Liver (tissue), 9 donors: ENCODE data around the gene DPF3. TPM values are rescaled to one million over a fixed set of nuclear protein-coding genes. Genes with fewer than 3 reads are reported as not detected.

Experiments
- DNase-seq: peaks from one replicate; pipeline ENCODE4 v3.0.0-alpha.2; 2017; ENCODE audit warnings: low spot score
- H3K27ac ChIP-seq, 2 donors: one replicate each; pipeline ENCODE4 v1.7.0; 2013; ENCODE audit warnings: inconsistent platforms in 2 of 2, low read length in 2 of 2, control low read depth in 1 of 2, low read depth in 1 of 2, mild to moderate bottlenecking in 1 of 2
- H3K27me3 ChIP-seq, 4 donors: one replicate each; pipeline versions ENCODE4 v1.6.1 to v1.7.0; 2013; ENCODE audit warnings: low read length in 3 of 4, inconsistent platforms in 1 of 4, mild to moderate bottlenecking in 1 of 4, moderate library complexity in 1 of 4; ENCODE audit not compliant: control insufficient read depth in 4 of 4, insufficient read depth in 4 of 4
- H3K36me3 ChIP-seq, 4 donors: one replicate each; pipeline versions ENCODE4 v1.6.1 to v1.7.0; 2013; ENCODE audit warnings: low read length in 3 of 4, mild to moderate bottlenecking in 3 of 4, low read depth in 1 of 4, moderate library complexity in 1 of 4; ENCODE audit not compliant: control insufficient read depth in 4 of 4, insufficient read depth in 3 of 4
- H3K4me1 ChIP-seq, 4 donors: one replicate each; pipeline versions ENCODE4 v1.6.1 to v1.7.0; 2013; ENCODE audit warnings: low read length in 3 of 4, mild to moderate bottlenecking in 3 of 4, moderate library complexity in 1 of 4; ENCODE audit not compliant: control insufficient read depth in 4 of 4, insufficient read depth in 4 of 4
- H3K4me3 ChIP-seq, 3 donors: one replicate each; pipeline versions ENCODE4 v1.6.1 to v1.7.0; 2013; ENCODE audit warnings: low read length in 3 of 3, control low read depth in 1 of 3, low read depth in 1 of 3, mild to moderate bottlenecking in 1 of 3
- H3K9ac ChIP-seq, 2 donors: one replicate each; pipeline ENCODE4 v1.7.0; 2013; ENCODE audit warnings: low read length in 2 of 2, mild to moderate bottlenecking in 2 of 2, moderate library complexity in 2 of 2, control low read depth in 1 of 2, low read depth in 1 of 2
- H3K9me3 ChIP-seq, 4 donors: one replicate each; pipeline versions ENCODE4 v1.6.1 to v1.7.0; 2013; ENCODE audit warnings: low read length in 3 of 4; ENCODE audit not compliant: control insufficient read depth in 4 of 4
- ATF3 ChIP-seq: IDR thresholded peaks from 2 replicates; pipeline ENCODE4 v1.6.1; 2016; ENCODE audit warnings: antibody characterized with exemption
- CTCF ChIP-seq: fragments of 150-350 bp; IDR thresholded peaks from 2 replicates; pipeline ENCODE4 v1.5.1; 2017; ENCODE audit warnings: improper control_type of control experiment, low read depth, low read length; ENCODE audit not compliant: missing input control
- EGR1 ChIP-seq, 2 donors: IDR thresholded peaks; 2 replicates each; pipeline ENCODE4 v1.6.1; 2016 to 2018; ENCODE audit warnings: antibody characterized with exemption in 2 of 2, low read depth in 2 of 2
- FOXA1 ChIP-seq: IDR thresholded peaks from 2 replicates; pipeline ENCODE4 v1.6.1; 2016; ENCODE audit warnings: antibody characterized with exemption
- FOXA2 ChIP-seq: IDR thresholded peaks from 2 replicates; pipeline ENCODE4 v1.6.1; 2016; ENCODE audit warnings: antibody characterized with exemption
- GABPA ChIP-seq, 2 donors: IDR thresholded peaks in 1 of 2; conservative IDR thresholded peaks in 1 of 2; 2 replicates each; pipeline ENCODE4 v1.6.1; 2016; ENCODE audit warnings: antibody characterized with exemption in 2 of 2, mild to moderate bottlenecking in 1 of 2, moderate library complexity in 1 of 2
- HNF4A ChIP-seq, 2 donors: conservative IDR thresholded peaks; 2 replicates each; pipeline ENCODE4 v1.6.1; 2016; ENCODE audit warnings: antibody characterized with exemption in 2 of 2, mild to moderate bottlenecking in 2 of 2
- HNF4G ChIP-seq: IDR thresholded peaks from 2 replicates; pipeline ENCODE4 v1.6.1; 2016; ENCODE audit warnings: antibody characterized with exemption
- JUND ChIP-seq, 2 donors: IDR thresholded peaks; 2 replicates each; pipeline ENCODE4 v1.6.1; 2016; ENCODE audit warnings: antibody characterized with exemption in 2 of 2
- MAX ChIP-seq: IDR thresholded peaks from 2 replicates; pipeline ENCODE4 v1.6.1; 2016; ENCODE audit warnings: antibody characterized with exemption
- NR2F2 ChIP-seq: IDR thresholded peaks from 2 replicates; pipeline ENCODE4 v1.6.1; 2016; ENCODE audit warnings: antibody characterized with exemption
- RAD21 ChIP-seq, 2 donors: IDR thresholded peaks; 2 replicates each; pipeline ENCODE4 v1.6.1; 2016; ENCODE audit warnings: antibody characterized with exemption in 2 of 2, mild to moderate bottlenecking in 2 of 2
- REST ChIP-seq: IDR thresholded peaks from 2 replicates; pipeline ENCODE4 v1.6.1; 2016; ENCODE audit warnings: antibody characterized with exemption, mild to moderate bottlenecking
- RXRA ChIP-seq, 2 donors: IDR thresholded peaks; 2 replicates each; pipeline ENCODE4 v1.6.1; 2017 to 2018; ENCODE audit warnings: antibody characterized with exemption in 2 of 2, mild to moderate bottlenecking in 1 of 2
- SP1 ChIP-seq: IDR thresholded peaks from 2 replicates; pipeline ENCODE4 v1.6.1; 2018; ENCODE audit warnings: antibody characterized with exemption, mild to moderate bottlenecking
- TAF1 ChIP-seq: conservative IDR thresholded peaks from 2 replicates; pipeline ENCODE4 v1.6.1; 2016; ENCODE audit warnings: antibody characterized with exemption, mild to moderate bottlenecking
- YY1 ChIP-seq: IDR thresholded peaks from 2 replicates; pipeline ENCODE4 v1.6.1; 2016; ENCODE audit warnings: antibody characterized with exemption, mild to moderate bottlenecking
- ZBTB33 ChIP-seq: IDR thresholded peaks from 2 replicates; pipeline ENCODE4 v1.6.1; 2016; ENCODE audit warnings: antibody characterized with exemption
- WGBS: extraction: QIAGEN DNeasy Blood & Tissue Kit; methylation state at CpG from one replicate; pipeline ENCODE4 v1.1.7; 2013; 5-methylcytosine and 5-hydroxymethylcytosine counted together
- polyA plus RNA-seq, 2 donors: library from polyadenylated mRNA; stranded (reverse) in 1 of 2; unstranded in 1 of 2; fragments of 200-250 nt in 1 of 2; fragments of >200 nt in 1 of 2; fragmentation: Nextera tagmentation in 1 of 2; extraction: Ambion mirVana in 1 of 2; gene quantifications; one replicate each; pipeline versions ENCODE4 v1.2.1 to v1.2.3, GENCODE V29; 2013 to 2015
- total RNA-seq, 2 donors: library from RNA; depleted of rRNA; stranded (reverse); fragments of >200 nt; gene quantifications; one replicate each; pipeline ENCODE4 v1.2.3, GENCODE V29; 2014
- donor health status: healthy.
- donor health status: healthy.
- donor health status: healthy.
- donor health status: healthy.
- donor health status: healthy.

DPF3 gene
- total and polyA plus RNA-seq, 4 donors = 1.1 to 23.2 (median 2.5) TPM

- DNase-seq = no peak
- Histone ChIP-seq H3K27me3 (no peaks in the 10 kb centered on the region), H3K36me3 (no peaks in the 10 kb centered on the region), H3K27ac (no peak overlapping the region), H3K4me3 (no peak overlapping the region), H3K9ac (no peak overlapping the region), H3K4me1 (no peaks in the 10 kb centered on the region), H3K9me3 (no peaks in the 10 kb centered on the region)
- no peak for TF ChIP-seq CTCF
- no peak for TF ChIP-seq YY1
- no peak for TF ChIP-seq HNF4G
- no peak for TF ChIP-seq GABPA (IDR thresholded peaks at IDR 0.05 in 1 of 2, conservative IDR thresholded peaks at IDR 0.05 in 1 of 2)
- TF ChIP-seq SP1 = no peak
- TF ChIP-seq RXRA (IDR thresholded peaks at IDR 0.05) = no peak
- no peak for TF ChIP-seq RAD21 (IDR thresholded peaks at IDR 0.05)
- WGBS = 96% methylated on average over 7 of the region's 7 CpGs
These were observed 246.9 kb downstream of the DPF3 start for GRCh38 chr14:72646861-72647528.

- WGBS = 89% methylated on average over 5 of the region's 5 CpGs
- DNase-seq = no peak
- Histone ChIP-seq H3K4me1 (no peaks in the 10 kb centered on the region), H3K4me3 (no peak overlapping the region), H3K27ac (no peak overlapping the region), H3K36me3 (no peaks in the 10 kb centered on the region), H3K27me3 (no peaks in the 10 kb centered on the region), H3K9ac (no peak overlapping the region), H3K9me3 (no peaks in the 10 kb centered on the region)
- TF ChIP-seq FOXA2 (no peak), JUND (IDR thresholded peaks at IDR 0.05) (no peak), YY1 (no peak), CTCF (no peak), EGR1 (IDR thresholded peaks at IDR 0.05; ENCODE audit: low read depth in 2 of 2) (no peak), MAX (no peak), HNF4G (no peak), ATF3 (no peak), RAD21 (IDR thresholded peaks at IDR 0.05) (no peak), GABPA (IDR thresholded peaks at IDR 0.05 in 1 of 2, conservative IDR thresholded peaks at IDR 0.05 in 1 of 2) (no peak), REST (no peak), TAF1 (no peak), FOXA1 (no peak), SP1 (no peak), NR2F2 (no peak), HNF4A (conservative IDR thresholded peaks at IDR 0.05) (no peak), ZBTB33 (no peak), RXRA (IDR thresholded peaks at IDR 0.05) (no peak)
These were observed 248.2 kb downstream of the DPF3 start for GRCh38 chr14:72645706-72646105.
